NCI-H510A (cell line): Measurements from ENCODE around the gene CABP7.

Experiments
- DNase-seq: peaks from one replicate; lab custom pipeline; 2025; lab: John Stamatoyannopoulos, UW

CABP7 gene

DNA sequence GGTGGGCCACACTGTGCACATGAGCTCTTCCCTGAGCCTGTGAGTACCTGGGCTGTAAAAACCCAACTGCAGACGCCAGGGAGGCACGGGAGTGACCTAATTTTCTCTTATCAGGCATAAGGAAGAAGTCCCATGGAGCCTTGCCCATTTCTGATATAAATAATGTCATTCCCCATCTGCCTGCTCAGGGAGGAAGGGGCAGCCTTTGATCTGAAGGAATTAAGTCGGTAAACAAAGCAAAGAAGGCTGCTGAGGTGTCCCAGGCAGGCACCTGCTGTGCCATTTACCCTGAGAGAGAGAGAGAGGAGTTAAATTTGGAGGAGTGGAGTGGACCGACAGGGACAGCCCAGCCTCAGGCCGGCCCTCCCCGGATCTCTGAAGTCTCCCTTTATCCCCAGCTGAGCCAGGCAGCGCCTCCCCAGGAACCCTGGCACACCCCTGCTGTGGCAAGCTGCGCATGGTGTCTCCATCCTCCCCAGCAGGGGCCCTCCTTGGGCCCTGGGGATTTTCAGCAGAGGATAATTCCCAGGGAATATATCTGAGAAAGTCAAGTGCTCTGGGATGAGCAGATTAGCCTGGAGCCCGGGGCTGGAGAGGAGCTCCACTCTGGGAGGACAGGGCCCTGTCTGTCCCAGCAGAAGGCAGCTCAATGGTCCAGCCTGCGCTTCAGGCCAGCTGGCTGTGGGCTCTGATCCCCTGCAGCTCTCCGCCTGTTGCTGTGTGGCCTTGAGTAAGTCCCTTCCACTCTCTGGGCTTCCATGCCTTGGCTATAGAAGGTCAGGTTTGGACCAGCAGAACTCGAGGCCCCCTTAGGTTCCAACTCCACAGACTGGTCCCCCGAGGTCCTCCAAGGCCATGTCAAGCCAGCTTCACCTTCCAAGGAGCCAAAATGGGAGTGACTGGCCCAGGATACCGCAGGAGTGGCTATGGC lies 17.5 kb upstream of the CABP7 start:
- DNase-seq: no peak

DNA sequence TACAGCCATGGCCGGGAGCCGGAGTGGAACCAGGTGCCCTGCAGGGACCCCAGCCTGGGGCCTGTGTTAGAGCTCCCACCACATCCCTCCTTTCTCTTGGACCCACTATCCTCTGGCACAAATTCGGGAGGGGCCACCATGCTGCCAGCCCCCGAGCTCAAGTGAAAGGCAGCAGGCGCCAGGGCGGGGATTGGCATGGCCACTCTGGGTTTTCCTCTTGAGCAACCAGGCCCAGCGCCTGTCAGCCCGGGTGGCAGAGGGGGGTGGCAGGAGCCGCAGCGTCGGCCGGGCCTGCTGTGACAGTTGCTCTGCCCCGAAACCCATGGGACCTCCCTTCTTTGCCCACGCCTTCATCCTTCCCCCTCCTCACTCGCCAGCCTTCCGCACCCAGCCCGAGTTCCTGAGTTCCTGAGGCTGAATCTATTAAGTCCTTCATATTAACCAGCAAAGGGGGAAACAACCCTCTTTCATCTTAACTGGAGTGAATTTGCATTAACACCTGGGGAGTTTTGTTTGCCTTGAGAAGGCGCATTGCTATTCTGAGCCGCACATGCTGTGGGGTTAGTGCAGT lies 16.8 kb upstream of the CABP7 start:
- no peak for DNase-seq

DNA sequence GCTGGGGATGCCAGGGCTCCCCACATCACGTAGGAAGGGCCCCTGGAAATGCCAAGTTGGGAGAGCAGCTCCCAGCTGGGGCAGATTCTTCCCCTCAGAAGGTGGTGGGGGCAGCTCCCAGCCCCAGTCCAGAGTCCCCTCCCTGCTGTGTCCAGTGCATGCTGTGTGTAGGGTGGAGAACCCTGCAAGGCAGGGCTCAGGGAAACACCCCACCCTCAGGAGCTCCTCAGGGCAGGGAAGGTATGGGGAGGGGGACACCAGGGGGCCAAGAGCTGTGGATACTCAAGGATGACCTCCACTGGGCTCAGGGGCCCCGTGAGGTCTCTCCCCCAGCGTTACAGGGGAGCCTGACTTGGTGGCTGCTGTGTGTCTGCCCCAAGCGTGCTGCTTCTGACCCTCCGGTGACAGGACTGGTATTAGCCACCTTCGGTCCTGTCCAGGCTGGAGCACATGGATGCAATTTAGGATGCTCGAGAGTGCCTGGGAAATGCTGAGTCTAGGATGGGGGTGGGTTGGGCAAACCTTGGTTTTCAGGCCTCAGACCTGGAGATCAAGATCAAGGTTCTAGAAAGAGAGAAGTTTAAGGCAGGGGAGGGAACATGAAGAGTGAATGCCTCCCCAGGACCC lies 16.1 kb upstream of the CABP7 start:
- no peak for DNase-seq

DNA sequence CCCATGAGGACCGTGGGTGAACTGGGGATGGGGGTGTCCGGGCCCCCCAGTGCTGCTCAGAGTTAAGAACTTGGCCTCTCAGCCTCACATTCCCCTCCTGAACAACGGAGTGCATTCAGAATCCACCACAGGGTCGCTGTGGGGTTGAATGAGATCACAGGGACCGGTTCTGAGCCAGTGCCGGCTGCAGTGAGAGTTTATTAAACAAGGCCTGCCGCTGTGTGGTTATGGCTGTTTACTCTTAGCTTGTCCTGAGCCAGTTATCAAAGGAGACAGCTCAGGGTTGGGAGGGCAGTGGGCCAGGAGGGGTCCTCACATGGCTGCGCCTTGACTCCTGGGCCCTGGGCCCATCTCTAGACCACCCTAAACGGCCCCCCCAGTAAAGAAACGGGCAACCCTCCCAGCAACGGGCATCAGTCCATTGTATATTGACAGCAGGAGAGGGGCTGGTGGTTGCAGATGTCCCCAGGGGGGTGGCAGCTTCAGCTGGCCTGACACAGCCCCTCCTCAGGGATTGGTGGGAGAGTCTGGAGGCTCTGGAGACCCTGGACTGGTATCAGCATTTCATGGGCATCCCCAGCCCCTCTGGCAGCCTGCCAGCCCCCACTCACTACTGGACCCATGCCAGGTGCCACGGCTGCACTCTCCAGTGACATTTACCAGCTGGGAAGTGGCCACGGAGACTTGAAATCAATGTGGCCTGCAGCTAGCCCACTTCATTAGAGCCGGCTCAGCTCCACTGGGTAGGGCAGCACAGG lies 15.1 kb upstream of the CABP7 start:
- DNase-seq: no peak

DNA sequence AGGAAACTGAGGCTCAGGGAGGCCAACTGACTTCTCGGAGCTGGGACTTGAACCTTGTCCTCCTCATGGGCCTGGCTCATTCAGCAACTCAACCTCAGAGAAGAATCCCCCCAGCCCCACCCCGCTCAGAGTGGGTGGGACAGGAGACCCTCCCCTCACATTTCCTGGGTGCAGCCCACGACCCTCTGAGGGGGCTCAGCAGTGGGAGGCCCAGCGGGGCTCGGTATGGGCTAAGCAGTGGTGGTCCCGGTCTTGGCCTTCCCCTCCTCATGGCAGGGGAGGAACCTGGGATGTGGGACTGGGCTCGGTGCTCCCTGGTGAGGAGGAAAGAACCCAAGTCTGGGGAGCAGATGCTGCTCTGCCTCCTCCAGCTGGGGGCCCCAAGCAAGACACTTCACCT lies 14.2 kb upstream of the CABP7 start:
- no peak for DNase-seq

DNA sequence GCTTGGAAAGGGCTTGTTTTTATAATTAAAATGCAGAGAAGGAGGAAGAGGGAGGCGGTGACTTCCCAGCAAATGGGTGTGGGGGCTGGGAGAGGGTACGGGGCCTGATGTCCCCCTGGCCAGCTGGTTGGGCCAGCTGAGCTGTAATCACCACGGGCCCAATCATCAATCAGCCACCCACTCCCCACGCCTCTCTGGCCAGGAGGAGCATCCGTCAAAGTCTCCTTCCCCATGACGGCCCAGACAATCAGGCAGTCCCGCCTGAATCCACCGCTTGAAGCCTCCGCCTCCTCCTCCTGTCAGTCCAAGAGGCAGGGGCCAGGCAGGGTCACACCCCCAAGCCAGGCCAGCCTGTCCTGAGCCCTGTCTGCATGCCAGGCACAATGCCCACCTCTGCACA lies 13.3 kb upstream of the CABP7 start:
- DNase-seq: no peak

DNA sequence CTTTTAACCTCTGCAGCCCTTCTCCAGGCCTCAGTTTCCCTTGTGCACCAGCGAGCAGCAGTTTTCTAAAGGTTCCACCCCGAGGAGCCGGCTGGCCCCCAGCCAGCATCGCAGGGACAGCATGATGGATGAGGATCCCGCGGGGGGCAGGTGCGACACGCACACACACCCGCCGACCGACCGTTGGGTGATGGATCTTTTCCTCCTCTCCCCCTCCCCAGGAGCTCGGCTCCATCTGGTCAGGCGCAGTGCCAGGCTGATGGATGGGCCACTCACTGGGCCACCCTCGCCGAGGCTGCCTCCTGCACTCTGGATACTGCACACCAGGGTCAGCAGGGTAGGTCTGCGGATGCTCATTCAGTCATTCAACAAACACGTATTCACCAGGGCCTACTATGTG lies 12.8 kb upstream of the CABP7 start:
- DNase-seq: no peak

DNA sequence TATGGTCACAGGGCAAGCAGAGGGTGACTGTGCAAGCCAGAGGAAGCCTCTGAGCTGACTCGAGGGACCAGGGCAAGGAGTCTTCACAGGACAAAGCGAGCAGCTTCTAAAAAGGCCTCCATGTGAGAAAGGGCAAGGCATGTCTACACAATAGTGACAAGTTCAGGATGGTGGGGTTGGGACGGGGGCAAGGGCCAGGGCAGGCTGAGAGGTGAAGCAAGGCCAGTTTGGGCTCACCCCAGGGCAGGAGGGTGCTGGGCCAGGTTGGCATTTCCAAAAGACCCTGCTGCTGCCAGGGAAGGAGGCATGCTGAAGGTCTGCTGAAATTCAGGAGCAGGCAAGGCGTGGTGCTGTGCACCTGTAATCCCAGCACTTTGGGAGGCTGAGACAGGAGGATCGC lies 12.3 kb upstream of the CABP7 start:
- no peak for DNase-seq

DNA sequence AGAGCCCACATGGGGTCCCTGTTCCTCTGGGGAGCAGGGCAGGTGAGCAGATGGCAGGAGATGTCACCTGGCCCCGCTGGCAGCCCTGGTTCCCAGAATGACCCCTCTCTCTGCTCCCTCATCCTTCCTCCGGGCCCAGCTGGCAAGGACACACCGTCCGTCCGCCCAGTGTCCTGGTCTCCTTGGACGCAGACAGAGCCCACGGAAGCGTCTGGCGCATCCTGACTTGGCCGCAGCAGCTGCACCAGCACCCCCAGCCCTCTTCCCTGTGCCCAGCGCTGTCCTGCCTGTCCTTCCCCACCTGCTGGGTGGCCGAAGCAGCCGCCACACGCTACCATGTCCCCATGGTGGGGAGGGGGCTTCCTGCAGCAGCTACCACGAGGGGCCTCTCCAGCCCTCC lies 9.6 kb upstream of the CABP7 start:
- no peak for DNase-seq

DNA sequence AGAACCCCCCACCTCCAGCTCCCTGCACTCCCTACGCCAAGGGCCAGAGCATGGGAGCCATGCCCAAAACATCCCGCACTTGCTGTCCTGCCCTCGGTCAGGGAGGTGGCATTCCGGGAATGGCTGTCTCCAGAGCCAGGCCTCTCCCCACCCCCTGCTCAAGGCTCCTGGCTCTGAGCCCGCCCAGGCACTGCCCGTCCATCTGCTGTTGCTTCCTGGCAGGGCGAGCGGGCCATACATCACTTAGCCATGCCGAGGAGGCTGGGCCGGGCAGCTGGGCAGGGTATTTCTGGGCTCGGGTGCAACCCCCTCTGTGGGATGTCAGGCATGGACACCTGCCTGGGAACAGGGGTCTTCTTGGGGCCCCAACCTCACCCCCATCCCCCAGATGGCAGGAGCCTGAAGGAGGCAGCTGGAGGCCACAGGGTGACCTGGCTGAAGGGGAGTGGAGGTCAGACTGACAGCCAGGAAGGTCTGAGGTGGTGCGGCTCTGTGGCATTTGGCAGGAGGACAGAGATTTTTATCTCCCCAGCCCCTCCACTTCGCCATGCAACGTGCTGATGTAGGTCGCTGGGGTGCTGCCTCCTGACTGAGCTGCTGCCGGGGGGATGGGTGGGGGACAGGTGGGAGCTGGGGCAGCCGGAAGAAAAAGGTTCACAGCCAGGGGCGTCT lies 8.7 kb upstream of the CABP7 start:
- no peak for DNase-seq

DNA sequence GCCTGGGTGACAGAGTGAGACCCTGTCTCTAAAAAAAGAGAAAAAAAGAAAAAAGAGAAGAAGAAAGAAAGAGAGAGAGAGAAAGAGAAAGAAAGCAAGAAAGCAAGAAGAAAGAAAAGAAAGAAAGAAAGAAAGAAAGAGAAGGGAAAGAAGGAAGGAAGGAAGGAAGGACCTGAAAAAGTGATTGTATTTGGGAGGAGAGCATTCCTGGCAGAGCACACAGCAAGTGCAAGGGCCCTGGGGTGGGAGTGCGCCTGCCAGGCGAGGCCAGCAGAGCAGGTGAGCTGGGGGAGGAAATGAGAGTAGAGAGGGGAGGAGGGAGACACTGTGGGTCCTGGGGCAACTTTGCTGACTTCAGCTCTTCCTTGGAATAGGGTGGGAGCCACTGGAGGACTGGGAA lies 7.7 kb upstream of the CABP7 start:
- DNase-seq: no peak

DNA sequence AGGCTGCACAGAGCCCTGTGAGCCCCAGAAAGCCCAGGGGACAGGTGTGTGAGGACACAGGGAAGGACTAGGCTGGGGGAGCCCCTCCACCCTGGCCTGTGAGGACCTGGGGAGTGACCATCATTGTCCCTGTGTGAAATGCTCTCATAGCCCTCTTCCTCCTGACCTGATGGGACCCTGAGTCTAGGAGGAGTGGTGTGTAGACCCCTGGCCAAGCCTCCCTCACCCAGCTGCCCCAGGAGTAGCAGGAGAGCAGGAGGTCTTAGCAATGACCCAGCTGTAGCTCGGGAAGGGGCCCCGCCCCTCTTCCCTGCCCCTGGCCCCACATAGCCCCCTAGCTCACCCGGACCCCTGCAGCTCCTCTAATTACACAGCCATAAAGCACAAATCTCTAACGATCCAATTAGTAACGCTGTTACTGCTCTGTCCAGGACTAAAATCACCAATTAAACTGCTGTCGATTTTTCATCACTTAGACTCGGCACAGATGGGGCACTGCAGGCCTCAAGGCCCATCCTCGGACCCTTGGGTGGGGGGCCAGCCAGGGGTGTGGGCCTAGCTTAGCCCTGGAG lies 6.6 kb upstream of the CABP7 start:
- DNase-seq: no peak

DNA sequence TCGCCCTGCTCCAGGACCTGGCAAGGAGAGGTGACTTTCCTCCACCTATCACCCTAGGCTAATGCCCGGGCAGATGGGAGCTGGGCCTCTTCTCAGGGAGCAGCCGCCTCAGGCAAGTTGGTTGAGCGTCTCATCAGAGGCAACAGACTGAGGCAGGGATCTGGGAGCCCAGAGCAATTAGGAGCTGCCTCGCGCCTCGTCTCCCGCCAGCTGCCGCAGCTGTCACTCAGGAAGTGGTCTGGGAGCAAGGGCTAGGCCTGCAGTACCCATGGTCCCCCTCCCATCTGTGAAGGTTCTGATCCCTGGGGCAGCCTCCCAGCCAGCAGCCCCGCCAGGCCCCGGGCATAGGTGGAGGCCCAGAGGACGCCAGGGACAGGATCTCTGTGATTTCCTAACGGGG lies 4.6 kb upstream of the CABP7 start:
- DNase-seq: no peak

DNA sequence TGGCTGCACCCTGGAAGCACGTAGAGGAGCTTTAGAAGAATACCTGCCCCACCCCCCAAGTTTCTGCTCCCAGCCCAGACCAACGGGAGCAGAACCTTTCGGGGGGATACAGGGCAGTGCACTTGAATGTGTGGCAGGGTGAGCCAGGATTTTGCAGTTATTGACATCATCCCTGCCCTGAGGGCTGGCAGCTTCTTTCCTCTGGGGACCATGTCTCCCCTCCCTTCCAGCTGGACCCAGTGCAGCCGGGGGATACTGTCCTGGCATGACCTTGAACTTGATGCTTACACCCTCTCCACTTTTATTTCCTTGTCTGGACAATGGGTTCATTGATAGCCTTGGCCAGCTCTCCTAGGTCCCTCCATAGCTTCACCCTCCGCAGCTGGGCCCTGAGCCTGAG lies 4.1 kb upstream of the CABP7 start:
- DNase-seq: no peak

DNA sequence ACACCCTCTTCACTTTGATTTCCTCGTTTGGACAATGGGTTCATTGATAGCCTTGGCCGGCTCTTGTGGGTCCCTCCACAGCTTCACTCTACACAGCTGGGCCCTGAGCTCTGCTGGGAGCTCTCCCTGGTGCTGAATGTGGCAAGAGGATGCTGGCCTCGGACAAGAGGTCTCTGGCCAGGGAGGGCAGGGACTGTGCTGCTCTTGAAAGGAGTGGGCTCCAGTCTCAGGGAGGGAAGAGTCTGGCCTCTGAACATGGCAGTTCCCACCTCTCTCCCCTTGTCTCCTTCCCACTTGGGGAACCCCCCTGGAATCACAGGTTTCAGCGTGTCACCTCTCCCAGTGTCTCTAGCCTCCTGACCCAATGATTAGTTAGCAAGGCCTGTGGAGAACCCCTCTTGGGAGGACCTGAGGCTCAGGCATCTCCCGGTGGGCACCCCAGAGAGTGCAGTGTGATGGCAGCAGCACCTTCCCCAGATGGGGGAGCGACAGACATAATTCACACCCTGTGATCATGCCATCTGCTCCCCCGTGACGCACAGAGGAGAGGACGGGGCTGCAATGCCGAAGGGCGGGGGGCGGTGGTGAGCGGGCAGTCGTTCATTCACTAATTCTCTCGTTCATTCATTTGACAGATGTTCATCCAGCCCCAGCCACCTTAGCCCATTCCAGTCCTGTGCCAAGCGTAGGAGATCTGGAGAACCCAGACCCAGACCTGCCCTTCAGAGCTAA lies 2.8 kb upstream of the CABP7 start:
- DNase-seq: no peak

DNA sequence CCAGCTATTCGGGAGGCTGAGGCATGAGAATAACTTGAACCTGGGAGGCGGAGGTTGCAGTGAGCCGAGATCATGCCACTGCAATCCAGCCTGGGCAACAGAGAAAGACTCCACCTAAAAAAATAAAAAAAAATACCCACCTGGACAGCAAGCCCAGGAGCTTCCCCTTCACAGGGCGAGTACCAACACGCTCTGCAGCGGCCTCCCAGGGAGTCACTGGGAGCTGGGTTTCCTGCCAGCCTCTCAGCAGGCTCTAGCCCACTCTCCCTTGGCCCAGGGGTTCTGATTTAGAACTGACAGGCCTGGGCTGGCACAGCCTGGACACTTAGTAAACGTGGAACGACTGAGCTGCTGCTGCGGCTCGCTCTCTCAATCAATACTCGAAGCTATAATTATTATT lies 2.0 kb upstream of the CABP7 start:
- DNase-seq: no peak

DNA sequence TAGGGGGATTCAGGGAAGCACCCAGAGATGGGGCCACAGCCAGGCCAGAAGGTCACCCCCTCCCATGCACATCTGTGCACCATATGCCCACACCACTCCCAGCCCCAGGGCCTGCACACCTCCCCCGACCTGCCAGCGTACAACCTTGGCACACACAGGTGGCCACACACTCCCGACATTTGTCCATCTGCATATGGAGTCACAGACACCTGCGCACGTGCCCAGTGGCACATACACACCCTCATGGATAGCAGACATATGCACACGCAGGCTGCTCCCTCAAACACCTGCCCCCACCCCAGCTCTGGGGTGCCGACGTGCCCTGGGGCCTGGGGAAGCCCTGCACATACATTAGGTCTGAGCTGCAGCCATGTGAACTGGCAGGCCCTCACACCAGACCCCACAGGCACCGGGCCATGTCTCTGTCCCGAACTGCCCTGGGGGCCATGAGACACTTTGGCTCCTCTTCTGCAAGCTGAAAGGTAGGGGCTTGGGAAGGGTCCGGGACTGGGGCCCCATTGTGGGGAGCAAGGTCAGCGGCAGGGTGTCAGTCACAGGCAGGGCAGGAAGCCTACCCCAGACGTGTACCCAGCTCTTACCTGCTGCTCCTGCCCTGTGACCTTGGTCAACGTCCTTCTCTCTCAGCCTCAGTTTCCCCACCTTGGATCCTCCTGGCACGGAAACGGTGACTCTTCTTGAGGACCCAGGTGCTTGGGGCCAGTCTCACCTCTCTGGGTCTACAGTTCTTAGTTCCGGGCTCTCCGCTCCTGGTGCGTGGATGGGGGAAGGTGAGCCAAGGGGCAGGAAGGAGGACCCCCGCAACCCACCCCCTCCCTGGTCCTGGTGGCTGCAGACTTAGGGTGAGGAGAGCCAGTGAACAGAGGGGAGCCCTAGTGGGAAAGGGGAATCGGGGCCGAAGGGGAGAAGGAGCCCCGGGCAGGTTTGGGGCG lies 579 bp upstream of the CABP7 start:
- DNase-seq: no peak

DNA sequence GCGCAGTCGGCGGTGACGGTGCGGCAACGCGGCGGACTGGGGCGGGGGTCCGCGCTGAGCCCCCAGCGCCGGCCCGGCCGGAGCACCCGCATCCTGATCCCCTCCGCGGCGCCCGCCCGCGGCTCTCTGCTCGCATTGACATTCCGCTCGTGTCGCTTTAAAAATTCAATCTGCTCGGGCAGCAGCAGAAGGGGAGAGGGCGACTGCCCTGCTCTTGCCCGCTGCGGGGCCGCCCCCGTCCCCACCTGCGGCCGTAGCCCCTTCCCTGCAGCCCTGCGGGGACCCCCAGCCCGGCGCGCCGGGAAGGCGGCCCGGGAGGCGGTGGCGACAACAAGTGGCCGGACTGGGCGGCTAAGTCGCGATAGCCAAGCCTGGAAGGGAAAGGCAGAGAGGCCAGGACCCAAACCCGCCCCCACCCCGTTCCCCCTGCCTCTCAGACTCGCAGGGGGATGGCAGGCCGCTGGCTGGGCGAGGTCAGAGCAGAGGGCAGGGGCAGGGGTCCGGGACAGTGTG lies 1.1 kb downstream of the CABP7 start:
- DNase-seq: no peak

DNA sequence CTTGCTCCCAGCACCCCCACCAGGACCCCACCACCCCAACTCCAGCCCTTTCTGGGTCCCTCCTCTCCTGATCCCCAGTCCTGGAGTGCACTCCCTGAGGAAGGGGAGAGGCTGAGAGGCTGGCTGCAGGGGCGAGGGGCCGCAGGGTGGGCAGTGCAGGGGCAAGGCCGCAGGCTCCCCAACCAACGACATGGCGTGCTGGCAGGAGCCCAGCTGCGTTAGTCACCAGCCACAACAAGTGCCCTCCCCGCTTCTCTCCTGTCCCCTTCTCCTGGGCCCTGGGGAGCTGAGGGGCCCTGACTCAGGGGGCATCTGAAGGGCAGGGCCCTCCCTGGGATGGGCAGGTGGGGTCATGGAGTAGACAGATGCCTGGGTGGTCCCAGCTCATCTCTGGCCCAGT lies 2.3 kb downstream of the CABP7 start:
- DNase-seq: no peak

DNA sequence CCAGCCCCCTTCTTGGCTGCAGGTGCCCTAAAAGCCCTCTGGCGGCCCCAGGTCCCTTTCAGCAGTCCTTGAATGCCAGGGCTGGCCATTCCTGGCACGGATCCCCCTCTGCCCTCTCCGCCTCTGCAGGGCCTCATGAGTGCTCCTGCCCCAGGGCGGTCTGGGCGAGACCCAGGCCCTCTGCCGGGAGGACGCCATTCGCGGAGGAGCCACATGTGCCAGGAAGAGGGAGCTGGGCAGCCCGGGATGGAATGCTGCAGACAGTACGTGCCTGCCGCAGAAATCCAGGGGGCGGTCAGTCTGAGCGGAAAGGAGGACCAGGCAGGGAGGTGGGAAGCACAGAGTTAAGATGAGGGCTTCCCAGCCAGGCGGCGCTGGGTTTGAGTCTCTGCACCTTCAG lies 2.8 kb downstream of the CABP7 start:
- DNase-seq: no peak
